Measurements from ENCODE around the gene SLC5A5.
A peak's percentile ranks its signal among the peaks of the same experiment; 100 is the strongest.
"Not testable (repeated sequence)": the region's sequence is repeated elsewhere in the genome, so short reads cannot be mapped to it uniquely, and the experiment has no call there.

SLC5A5 gene

GRCh38 chr19:17872251-17873001 is 681 bp downstream of the SLC5A5 start:
- DNase-seq: no peak

DNA sequence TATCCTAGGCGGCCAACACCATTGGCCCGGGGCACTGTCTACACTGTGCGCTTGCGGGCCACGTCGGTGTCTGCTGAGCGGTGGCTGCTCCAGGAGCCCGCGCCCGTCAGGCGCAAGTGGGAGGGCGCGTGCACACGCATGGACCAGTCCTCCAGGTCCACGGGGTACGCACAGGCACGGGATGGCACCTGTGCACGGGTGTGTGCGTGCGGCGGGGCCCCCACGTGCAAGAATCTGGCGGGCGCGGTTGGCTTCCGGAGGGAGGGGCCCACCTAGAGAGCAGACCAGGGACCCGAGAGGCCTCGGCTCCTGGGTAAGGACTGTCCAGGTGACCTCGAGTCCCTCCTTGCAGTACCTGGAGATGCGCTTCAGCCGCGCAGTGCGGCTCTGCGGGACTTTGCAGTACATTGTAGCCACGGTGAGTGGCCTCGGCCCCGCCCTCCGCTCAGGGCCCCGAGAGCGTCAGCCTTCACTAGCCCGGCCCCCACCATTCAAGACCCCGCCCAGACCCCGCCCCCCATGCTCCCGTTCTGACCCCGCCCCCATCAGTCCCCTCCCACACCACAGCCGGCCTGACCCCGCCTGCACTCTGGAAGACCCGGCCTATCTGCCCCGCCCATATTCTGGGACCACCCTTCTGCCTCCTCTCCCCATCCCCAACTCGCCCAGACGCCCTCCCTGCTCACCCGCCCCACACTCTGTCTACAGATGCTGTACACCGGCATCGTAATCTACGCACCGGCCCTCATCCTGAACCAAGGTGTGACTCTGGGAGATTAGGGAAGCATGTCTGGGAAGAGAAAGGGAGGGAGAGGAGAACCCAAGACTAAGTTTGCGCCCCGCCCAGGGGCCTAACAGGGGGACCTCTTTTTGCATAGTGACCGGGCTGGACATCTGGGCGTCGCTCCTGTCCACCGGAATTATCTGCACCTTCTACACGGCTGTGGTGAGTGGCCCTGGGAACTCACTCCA is 2.3 kb downstream of the SLC5A5 start:
- DNase-seq: no peak

GRCh38 chr19:17874758-17875135 is 3.0 kb downstream of the SLC5A5 start:
- no peak for DNase-seq

GRCh38 chr19:17877696-17878095 is 6.0 kb downstream of the SLC5A5 start:
- DNase-seq: no peak

GRCh38 chr19:17879466-17879865 is 7.7 kb downstream of the SLC5A5 start:
- no peak for DNase-seq

- DNase-seq: no peak
Observed at GRCh38 chr19:17881701-17882100, 10.0 kb downstream of the SLC5A5 start.

GRCh38 chr19:17883627-17884410 is 12.1 kb downstream of the SLC5A5 start:
- no peak for DNase-seq

DNA sequence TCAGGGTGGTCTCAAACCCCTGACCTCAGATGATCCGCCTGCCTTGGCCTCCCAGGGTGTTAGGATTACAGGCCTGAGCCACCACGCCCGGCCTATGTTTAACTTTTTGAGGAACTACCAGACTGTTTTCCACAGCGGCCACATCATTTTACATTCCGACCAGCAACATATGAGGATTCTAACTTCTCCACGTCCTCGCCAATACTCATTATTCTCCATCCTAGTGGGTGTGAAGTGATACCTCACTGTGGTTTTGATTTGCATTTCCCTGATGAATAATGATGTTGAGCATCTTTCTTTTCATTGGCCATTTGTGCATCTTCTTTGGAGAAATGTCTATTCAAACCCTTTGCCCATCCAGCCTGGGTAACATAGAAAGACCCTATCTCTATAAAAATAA is 14.8 kb downstream of the SLC5A5 start:
- no peak for DNase-seq

DNA sequence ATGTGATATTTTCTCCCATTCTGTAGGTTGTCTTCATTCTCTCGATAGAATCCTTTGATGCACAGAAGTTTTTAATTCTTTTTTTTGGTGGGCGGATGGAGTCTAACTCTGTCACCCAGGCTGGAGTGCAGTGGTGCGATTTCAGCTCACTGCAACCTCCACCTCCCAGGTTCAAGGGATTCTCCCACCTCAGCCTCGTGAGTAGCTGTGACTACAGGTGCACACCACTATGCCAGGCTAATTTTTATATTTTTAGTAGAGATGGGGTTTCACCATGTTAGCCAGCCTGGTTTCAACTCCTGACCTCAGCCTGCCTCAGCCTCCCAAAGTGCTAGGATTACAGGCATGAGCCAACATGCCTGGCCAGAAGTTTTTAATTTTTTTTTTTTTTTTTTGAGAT is 15.5 kb downstream of the SLC5A5 start:
- DNase-seq: not testable (repeated sequence)

DNA sequence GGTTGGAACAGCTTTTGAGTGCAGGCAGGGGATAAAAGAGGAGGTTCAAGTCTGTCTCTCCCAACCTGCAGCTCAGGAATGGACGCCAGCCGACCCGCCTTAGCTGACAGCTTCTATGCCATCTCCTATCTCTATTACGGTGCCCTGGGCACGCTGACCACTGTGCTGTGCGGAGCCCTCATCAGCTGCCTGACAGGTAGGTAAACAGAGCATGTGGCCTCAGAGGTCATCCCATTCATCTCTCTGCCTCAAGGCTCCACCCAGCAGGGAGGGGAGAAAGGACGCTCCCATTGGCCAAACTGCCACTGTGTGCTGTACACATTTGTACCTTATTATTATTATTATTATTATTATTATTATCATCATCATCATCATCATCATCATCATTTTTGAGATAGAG is 16.5 kb downstream of the SLC5A5 start:
- no peak for DNase-seq

DNA sequence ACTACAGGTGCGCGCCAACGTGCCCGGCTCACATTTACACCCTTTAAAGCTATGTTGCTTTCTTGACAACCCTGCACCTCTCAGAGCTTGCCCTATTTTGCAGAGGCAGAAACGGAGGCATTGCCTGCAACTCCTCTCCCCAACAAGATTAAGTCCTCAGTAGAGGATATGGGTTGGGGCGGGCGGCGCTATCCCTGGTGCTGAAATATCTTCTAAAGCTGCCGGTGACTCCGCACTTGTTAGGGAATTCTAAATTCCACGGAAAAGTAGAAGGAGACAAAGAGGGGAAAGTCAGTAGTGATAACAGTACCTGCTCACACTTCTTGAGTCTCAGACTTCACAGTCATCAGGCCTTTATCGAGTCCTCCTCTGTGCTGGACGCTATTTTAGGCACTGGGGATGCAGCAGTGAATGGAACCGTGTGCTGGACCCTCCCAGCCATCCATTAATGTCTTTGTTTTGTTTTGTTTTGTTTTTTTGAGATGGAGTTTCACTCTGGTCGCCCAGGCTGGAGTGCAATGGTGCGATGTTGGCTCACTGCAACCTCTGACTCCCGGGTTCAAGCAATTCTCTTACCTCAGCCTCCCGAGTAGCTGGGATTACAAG is 18.0 kb downstream of the SLC5A5 start:
- DNase-seq: peak; percentile 44

GRCh38 chr19:17893766-17894165 is 22.0 kb downstream of the SLC5A5 start:
- DNase-seq: no peak

DNA sequence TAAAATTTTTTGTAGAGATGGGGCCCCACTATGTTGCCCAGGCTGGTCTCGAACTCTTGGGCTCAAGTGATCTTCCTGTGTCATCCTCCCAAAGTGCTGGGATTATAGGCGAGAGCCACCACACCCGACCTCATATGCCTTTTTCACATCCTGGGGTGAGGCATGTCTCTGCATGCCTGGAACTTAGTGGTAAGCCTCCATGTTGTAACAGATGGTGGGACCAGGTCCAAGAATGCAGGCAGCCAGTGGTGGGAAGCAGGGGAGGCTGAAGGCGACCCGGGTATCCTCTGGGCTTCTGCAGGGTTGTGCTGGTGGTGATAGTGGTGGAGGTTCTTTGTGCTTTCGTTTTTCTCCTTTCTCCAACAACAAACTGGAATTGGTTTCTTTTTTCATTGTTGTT is 31.0 kb downstream of the SLC5A5 start:
- peak; percentile 40 for DNase-seq

DNA sequence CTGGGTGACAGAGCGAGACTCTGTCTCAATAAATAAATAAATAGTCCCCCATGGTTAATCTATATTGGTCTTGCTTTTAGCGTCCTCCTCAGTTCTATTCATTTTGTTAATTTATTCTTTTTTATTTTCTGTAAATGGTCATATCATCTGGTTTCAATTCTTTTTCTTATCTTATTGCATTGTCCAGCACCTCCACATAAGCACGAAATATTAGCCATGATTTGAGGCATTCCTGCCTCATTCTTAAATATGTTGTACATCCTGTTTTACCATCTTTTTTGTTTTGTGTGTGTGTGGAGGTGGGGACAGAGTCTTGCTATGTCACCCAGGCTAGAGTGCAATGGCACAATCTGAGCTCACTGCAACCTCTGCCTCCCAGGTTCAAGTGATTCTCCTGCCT is 36.5 kb downstream of the SLC5A5 start:
- DNase-seq: no peak

DNA sequence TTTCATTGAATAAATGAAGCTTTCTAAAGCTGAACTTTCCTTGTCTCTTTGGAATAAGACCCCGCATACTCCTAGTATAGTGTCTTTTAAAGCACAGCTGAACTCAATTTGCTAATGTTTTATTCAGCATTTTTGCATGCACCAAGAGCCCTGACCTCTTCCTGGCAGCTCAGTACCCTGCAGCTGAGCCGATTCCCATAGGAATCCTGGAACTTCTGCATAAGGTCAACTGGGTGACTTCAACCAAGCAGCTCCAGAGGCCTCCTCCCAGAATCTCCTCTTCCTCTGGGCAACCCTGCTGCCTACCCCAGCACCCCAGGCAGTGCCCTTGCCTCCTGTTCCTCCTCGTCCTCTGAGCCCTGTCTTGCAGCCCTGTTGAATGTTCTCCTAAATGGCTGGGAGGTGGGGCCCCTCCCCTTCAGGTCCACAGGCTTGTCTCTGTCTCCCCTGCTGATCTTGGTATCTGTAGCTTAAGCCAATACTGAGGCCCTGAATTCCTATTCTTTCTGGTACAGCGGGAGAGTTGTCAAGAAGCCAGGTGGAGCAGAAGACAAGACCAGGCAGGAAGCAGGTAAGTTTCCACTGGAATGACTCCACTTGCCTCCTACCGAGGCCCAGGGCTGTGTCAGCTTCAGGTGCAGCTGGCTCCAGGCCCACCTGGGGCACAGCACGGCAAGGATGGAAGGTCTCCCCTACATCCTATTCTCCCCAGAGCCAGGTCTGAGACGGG is 37.4 kb downstream of the SLC5A5 start:
- no peak for DNase-seq

GRCh38 chr19:17910791-17911360 is 39.1 kb downstream of the SLC5A5 start:
- no peak for DNase-seq

DNA sequence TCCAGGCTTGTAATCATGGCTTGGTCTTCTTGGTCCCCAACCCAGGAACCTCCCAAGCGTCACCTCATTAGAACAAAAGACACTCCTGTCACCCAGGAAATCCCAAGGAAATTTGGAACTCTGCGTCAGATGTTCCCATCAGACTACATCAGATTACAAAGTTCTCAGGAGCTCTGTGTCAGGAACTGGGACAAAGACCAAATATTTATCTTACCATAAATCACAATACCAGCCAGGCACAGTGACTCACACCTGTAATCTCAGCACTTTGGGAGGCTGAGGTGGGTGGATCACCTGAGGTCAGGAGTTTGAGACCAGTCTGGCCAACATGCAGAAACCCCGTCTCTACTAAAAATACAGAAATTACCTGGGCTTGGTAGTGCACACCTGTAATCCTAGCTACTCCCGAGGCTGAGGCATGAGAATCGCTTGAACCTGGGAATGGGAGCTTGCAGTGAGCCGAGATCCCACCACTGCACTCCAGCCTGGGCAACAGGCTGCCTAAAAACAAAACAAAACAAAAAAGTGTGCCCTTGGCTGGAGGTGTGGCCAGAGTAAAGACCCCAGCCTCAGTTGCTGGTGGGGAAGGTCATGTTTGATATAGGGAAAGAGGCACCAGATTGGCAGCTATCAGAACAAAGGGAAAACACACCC is 44.3 kb downstream of the SLC5A5 start:
- DNase-seq: no peak

DNA sequence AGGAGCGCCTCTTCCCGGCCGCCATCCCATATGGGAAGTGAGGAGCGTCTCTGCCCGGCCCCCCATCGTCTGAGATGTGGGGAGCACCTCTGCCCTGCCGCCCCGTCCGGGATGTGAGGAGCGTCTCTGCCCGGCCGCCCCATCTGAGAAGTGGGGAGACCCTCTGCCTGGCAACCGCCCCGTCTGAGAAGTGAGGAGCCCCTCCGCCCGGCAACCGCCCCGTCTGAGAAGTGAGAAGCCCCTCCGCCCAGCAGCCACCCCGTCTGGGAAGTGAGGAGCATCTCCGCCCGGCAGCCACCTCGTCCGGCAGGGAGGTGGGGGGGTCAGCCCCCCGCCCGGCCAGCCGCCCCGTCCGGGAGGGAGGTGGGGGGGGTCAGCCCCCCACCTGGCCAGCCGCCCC is 46.4 kb downstream of the SLC5A5 start:
- not testable (repeated sequence) for DNase-seq

DNA sequence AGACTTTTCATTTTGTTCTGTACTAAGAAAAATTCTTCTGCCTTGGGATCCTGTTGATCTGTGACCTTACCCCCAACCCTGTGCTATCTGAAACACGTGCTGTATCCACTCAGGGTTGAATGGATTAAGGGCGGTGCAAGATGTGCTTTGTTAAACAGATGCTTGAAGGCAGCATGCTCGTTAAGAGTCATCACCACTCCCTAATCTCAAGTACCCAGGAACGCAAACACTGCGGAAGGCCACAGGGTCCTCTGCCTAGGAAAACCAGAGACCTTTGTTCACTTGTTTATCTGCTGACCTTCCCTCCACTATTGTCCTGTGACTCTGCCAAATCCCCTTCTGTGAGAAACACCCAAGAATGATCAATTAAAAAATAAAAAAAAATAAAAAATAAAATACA is 47.4 kb downstream of the SLC5A5 start:
- DNase-seq: not testable (repeated sequence)

DNA sequence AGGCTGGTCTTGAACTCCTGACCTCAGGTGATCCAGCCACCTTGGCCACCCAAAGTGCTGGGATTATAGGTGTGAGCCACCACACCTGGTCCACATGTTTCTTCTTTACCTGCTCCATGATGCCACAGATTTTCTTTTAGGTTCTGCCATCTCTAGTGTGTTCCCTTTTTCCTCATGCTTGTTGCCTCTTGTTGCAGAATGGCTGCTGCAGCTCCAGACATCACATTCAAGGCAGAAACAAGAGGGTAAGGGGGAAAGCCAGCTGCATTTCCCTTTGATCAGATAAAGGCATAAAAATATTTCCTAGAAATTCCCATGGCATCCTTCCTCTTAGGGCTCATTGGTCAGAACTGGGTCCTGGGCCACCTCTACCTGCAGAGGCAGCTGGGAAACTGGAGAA is 48.8 kb downstream of the SLC5A5 start:
- no peak for DNase-seq

GRCh38 chr19:17922138-17922537 is 50.4 kb downstream of the SLC5A5 start:
- no peak for DNase-seq

Measured in fibroblast of skin of right biceps (primary cell).